Choroid plexus epithelial cell (primary cell): Measurements from ENCODE around the gene USP3.

Source experiments
- DNase-seq: peaks from one replicate; pipeline ENCODE4 v3.0.0-alpha.2; 2010; ENCODE audit warnings: low read depth
- H3K4me3 ChIP-seq: 2 replicates; pipeline ENCODE4 v1.5.1; 2011; ENCODE audit warnings: low read depth, mild to moderate bottlenecking, control low read depth, low read length, moderate library complexity
- CTCF ChIP-seq: conservative IDR thresholded peaks from 2 replicates; pipeline ENCODE4 v1.5.1; 2011; ENCODE audit warnings: low read depth, mild to moderate bottlenecking, control low read depth, inconsistent platforms, low read length, moderate library complexity

Gene USP3

GRCh38 chr15:63475707-63476106, 28.7 kb upstream of the USP3 start:
- no peak for TF ChIP-seq CTCF
- H3K4me3 ChIP-seq: no peak overlapping the region
- DNase-seq: no peak

GRCh38 chr15:63476229-63476632, 28.2 kb upstream of the USP3 start:
- TF ChIP-seq CTCF: no peak
- peak; percentile 97 for DNase-seq
- no peak overlapping the region for H3K4me3 ChIP-seq

GRCh38 chr15:63478243-63478642, 26.1 kb upstream of the USP3 start:
- no peak overlapping the region for H3K4me3 ChIP-seq
- DNase-seq: no peak
- TF ChIP-seq CTCF: no peak

- H3K4me3 ChIP-seq: no peak overlapping the region
- DNase-seq: no peak
- no peak for TF ChIP-seq CTCF
Observed at GRCh38 chr15:63480441-63480821, 24.0 kb upstream of the USP3 start.

GRCh38 chr15:63481105-63481810, 23.1 kb upstream of the USP3 start:
- peak; percentile 34 for DNase-seq
- TF ChIP-seq CTCF: no peak
- H3K4me3 ChIP-seq: no peak overlapping the region

GRCh38 chr15:63482874-63483323, 21.5 kb upstream of the USP3 start:
- H3K4me3 ChIP-seq: no peak overlapping the region
- TF ChIP-seq CTCF: no peak
- peak; percentile 29 for DNase-seq
